ENCODE measurements around the gene DENND10.
"Not testable (repeated sequence)": the region's sequence is repeated elsewhere in the genome, so short reads cannot be mapped to it uniquely, and the experiment has no call there.

The DENND10 gene

DNA sequence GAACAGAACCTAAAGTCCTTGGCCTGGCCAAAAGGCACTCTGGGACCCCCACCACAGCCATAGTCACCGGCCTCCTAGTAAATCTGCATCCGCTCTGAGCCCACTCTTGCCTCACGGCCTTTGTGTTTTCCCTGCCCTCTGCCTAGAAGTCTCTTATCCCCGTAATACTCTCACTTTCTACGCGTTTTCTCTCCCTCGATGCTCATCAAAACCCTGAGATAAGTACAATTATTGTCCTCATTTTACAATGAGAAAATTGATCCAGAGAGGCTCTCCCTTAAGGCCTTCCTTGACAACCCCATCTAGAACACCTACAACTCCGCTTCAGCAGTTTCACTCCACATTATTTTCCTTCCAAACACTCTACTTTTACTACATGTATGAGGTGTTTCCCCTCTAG, 63.1 kb downstream of the DENND10 start:
- DNase-seq (ENCODE audit: low spot score) = no peak

DNA sequence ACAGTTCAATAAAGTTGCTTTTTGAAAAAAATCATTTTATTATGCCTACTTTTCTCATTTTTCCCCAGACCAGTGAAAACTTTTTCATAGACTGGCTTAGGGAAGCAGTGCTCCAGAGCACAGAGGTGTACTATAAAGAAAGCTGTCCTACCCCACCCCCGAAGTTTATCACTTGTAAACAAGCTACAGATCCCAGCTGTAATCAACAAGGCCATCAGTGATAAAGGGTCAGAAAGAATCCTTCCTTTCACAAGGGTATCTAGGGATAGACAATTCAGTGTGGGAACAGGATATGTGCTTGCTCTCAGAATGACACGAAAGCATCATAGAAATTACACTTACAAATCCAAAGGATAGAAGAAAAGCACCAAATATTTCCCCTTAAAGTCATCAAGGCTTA, 70.2 kb downstream of the DENND10 start:
- no peak for DNase-seq (ENCODE audit: low spot score)

DNA sequence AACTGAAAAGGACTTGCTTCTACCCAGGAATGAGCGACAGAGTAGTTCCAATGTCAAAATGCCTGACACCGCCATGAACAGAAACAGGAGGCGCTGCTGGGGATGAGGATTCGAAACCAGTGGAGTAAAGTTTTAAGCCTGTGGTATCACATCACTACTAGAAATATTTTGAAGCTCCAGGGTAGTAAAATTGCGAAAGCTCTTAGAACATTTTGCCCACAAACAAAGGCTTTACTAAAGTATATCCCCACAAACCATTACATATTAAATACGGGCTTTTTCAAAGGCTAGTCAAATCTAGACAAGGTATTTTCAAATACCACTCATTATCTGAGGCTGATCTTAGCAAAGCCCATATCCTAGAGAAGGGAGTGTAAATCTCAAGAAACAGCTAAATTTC, 72.3 kb downstream of the DENND10 start:
- no peak for DNase-seq (ENCODE audit: low spot score)

DNA sequence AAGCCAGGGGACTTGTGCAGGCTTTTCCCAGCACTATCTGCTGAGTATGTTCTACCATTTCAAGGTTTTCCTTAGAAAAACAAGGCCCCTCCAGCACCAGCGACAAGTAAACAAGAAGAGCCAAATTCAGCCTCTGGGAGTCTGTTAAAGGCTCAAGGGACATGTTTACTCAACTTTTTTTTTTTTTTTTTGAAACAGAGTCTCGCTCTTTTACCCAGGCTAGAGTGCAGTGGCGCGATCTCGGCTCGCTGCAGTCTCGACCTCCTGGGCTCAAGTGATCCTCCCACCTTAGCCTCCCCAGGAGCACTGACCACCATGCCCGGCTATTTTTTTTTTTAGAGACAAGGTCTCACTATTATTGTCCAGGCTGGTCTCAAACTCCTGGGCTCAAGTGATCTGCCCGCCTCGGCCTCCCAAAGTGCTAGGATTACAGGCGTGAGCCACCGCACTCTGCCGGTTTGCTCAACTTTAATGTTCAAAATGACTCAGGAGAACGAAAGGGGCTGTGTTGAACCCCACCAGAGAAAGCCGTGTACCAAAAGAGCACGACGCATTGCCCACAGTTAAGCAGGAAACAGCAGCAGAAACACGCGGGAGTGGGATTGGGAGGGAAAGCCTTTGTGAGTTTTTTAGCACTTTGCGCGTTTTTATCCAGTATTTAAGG, 73.9 kb downstream of the DENND10 start:
- no peak for DNase-seq (ENCODE audit: low spot score)

DNA sequence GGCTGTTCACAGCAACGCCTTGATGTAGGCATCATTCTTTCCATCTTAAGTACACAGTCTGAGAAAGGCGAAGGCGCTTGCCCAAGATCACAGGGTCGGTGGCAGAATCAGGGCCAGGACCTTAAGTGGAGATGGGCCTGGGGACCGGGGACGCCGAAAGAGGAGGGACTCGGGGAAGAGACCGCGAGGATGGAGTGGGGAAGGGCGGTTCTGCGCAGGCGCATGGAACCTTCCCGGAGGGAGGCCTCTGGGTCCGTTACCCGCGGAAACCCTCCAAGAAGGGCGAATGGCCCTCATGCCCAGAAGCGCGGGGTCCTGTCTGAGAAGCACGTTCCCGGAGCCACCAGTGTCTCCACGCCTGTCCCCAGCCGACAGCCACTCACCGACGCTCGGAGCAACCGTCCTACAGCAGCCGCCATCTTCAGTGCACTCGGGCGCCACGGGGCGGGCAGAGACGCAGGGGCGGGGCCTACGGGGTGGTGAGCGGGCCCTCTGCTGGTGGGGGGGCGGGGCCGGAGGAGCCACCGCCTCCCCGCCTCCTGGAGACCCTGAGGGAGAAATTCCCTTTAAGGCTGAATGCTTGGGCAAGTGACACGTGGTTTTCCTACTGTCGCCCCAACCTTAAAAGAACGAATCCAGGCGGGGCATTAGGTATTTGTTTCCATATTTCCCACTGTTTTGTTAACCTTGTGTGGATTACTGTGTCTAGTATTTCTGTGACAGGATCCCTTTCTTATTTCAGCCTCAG, 74.6 kb downstream of the DENND10 start, which contains the start of gene PRDX3:
TSS of gene PRDX3 (minus strand) at position 441 of the 748 bp plus-strand sequence. CDS start at position 419, 22 bp downstream.
- DNase-seq (ENCODE audit: low spot score) = peak; percentile 54

DNA sequence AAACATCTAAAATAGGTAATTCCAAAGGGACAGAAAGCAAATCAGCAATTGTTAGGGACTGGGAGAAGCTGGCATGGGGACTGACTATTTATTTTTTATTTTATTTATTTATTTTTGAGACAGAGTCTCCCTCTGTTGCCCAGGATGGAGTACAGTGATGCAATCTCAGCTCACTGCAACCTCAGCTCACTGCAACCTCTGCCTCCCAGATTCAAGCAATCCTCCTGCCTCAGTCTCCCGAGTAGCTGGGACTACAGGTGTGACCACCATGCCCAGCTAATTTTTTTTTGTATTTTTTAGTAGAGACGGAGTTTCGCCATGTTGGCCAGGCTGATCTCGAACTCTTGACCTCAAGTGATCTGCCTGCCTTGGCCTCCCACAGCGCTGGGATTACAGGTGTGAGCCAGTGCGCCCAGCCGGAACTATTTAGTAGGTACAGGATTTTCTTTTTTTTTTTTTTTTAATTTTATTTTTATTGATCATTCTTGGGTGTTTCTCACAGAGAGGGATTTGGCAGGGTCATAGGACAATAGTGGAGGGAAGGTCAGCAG, 77.0 kb downstream of the DENND10 start:
- not testable (repeated sequence) for DNase-seq (ENCODE audit: low spot score)

DNA sequence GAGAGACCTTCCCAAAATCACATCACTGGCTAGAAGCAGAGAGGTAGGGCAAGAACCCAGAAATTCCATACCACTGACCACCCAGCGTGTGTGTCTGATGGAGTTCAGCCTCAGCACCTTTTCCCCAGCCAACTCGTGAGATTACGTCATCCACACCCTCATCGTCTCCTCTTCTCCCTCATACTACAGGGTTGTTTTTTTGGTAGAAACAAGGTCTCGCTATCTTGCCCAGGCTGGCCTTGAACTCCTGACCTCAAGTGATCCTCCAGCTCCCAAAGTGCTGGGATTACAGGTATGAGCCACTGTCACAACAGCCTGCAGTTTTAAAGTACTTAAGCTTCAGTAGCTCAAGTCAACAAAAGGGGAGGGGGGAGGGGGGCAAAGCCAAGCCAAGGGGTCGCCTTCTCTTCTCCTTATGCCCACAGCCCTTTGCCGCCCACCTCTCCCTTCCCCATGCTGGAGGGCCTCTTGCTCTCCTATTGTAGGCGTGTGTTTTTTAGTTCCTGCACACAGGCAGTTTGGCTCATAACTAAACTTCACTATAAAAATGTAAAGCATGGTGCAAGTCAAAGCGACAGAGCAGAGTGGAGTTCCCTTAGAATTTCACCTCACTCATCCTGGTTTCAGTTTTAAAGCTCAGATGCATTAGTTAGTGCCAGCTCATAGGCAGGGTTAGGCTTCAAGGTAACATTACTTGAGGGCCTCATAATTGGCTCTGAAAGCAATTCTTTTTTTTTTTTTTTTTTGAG, 79.9 kb downstream of the DENND10 start:
- no peak for DNase-seq (ENCODE audit: low spot score)
